C1 segment of cervical spinal cord (tissue), 14 donors: ENCODE measurements around the gene BEX4.

ENCODE experiments used
- DNase-seq, 14 donors: peaks; one replicate each; lab custom pipeline; 2025; lab: John Stamatoyannopoulos, UW

BEX4 gene

DNA sequence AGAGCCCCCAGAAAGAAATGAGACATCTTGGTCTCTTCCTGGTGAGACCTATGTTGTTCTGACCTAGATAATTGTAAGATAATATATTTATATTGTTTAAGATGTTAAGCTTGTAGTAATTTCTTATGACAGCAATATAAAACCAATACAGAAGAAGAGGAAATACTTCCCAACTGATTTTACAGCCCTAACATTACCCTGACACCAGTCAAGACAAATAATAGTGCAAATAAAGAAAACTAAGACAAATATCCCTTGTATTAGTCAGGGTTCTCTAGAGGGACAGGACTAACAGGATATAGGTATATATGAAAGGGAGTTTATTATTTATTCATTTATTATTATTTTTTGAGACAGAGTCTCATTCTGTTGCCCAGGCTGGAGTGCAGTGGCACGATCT lies 21.4 kb downstream of the BEX4 start:
- DNase-seq, result no peak

DNA sequence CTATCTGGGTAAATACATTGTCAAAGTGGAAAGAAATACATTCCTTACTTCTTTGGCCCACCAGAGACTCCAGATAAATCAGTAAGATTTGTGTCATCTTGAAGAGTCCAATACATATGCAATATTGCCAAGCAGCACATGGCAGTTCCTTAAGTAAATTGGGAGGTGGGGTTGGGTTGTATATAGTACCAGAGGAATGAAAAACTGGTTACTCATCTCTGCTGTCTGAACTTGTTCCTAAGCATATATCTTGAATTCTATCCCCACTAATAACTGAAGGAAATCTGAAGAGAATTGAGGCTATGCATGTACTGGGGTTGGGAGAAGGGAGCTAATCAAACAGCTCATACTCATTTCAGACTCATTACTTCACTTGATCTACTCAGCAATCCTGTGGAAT lies 25.2 kb downstream of the BEX4 start:
- DNase-seq, result no peak

DNA sequence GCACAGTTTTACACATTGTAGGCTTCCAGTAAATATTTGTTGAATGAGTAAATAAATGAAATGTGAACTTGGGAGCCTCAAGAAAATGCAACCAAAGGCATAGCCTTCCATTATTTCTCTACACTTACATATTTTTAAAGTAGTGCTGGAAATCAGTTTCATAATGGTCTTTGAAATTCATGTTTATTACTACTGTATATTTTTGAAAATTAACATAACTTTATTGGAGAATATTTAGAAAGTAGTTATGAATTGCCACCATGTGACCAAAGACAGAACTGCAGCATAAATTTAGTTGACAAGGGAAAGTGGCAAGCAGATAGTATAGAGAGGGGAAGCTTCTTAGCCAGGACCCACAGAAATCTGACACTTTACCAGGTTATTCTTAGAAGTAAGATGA lies 33.6 kb downstream of the BEX4 start:
- DNase-seq, result no peak

DNA sequence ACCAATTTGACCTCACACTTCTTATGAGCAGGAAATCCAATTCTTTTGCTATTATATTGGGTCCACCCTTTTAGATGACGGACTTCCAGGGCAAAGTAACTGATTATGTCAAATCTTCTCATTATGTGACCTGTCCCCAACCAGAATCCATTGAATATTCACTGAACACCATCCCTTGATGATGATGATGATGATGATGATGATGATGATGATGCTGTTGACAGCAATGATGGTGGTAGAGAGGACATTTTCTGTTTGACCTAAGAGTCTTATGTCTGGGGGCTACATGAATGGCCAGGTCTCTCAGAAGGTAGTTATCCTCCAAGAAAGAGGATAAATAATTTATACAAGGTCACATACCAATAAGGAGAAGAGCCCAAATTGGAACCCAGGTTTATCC lies 34.9 kb downstream of the BEX4 start:
- DNase-seq, result no peak

DNA sequence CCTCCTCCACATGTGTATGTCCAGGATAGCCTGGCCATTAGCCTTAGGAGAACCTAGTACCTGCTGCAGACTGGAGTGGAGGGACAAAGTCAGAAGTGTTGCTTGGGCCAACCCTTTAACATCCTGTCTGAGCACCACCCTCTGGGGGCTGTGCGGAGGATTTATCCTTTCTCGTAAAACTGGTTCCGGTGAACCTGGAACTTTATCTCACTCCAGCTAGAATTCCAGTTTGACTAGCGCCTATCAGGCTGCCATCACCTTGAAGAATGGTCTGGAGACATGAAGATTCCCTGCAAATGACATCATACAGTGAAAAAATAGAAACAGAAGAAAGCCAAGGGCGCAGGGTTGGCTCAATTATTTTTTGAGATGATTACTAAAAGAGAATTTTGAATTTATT lies 36.1 kb downstream of the BEX4 start:
- no peak for DNase-seq

DNA sequence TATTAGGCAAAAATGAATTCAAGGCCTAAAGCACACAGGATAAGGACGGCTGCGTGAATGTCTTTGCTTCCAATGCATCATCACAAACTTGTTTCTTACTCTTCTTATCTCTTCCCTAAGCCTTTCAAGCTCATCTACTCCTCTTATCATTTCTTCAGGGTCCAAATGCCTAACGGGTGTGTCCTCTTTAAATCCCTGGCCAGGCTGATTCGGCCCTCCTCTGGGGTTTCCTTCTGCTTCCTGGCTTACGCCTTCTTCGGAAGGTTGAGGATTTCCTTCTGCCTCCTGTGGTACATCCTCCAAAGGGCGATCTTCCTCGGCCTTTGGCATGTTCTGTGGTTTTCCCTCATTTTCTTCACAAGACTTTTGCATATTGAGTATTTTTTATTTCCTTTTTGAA lies 38.7 kb downstream of the BEX4 start:
- DNase-seq, result peak in 2 of 14 donors; percentile 0 to 16

DNA sequence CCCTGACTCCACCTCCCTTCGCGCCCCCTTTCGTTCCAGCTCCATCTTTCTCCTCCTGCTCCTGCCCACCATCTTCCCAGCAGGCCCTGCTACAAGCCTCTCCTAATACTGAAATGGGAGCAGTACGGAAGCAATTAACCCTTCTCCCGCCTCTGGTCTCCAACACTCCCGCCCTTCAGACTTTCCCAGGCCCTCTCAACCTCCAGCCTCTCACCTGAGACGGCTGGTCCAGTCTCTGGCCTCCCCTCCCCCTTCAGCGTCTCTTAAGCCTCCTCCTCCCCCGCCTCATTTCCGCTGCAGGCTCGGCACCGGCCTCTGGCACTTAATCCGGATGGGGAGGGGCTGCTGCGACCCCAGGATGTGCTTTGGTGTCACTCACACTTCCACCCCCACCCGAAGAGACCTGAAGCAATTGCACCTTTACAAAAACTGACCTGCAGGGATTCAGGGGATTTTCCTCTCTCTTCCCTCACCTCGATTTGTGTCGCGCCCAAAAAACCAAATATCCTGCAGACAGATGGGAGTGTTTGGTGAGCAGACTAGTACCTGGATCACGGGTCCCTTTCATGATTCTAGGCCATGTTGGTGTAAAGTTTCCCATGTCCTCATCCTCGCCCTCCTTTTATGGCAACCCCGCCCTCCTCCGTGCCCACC lies 39.4 kb downstream of the BEX4 start:
- DNase-seq, result peak in 11 of 14 donors; percentile 13 to 65 (median 44)

DNA sequence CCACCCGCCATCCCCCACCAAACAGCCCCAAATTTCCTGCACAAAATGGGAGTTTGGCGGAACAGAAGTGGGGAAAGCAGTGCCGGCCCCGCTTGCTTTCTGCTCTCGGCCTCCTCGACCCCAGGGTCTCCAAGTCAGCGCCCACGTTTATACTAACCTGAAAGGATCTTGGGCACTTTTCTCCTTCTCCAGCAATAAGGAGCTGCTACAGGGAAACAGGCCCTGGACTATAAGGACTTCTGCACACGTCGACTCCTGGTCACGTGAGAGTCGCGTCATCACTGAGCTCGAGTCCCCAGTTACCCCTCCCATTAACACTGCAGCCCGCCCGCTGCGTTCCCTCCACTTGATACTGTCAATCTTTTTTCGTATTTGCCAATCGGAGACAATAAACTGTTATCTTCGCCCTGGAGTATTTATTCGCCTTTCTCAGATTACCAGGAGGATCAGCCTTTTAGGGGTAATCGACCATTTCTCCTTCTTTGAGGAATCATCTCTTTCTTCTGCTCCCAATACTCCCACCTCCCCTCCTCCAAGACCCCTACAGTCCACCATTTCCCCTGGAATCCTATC lies 40.1 kb downstream of the BEX4 start, which contains the start of gene TCEAL8:
Gene TCEAL8 (minus strand): TSS at position 235 of the 573 bp plus-strand sequence. CDS start 1,176 bp downstream, outside the sequence.
- peak in 12 of 14 donors; percentile 21 to 77 (median 53) for DNase-seq

DNA sequence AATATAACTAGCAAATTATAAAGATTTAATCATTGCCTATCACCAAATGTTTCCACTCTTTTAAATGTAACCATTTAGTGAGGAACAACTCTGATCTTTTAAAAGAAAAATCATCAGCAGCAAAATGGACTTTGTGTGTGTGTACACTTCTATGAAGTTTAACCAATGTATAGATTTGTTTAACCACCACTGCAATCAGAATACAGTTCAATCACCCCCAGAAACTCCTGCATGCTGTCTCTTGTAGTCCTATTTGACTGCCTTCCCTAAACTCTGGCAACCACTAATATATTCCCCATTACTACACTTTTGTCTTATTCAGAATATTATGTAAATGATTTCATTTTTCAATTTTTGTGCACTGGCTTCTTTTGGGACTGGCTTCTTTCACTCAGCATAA lies 41.7 kb downstream of the BEX4 start:
- no peak for DNase-seq

DNA sequence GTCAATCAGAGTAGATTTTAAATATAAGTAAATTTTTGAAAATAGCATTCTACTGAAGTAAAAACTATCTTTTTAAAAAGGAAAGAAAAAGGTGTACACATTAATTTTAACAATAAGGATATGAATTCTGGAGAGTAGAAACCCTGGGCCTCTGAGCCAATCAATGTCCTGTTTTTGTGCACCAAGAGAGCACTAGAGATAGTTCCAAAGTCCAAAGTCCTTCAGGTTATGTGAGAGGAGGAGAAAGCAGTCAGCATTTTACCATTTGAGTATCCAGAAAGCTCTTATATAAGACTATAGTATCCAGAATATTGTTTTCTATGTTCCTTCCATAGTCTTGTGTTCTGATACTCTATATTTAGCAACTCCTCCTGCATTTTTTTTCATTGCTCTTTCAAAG lies 43.4 kb downstream of the BEX4 start:
- no peak for DNase-seq
